C4-2B (cell line): Measurements from ENCODE around the gene MBNL1.

ENCODE experiments used
- ZFX ChIP-seq: fragments of 450-650 bp; IDR thresholded peaks from 2 replicates; pipeline ENCODE4 v1.6.1; 2017
- TF ChIP-seq, protein P1 (sequence below): fragments of 450-650 bp; conservative IDR thresholded peaks from 2 replicates; pipeline ENCODE4 v1.5.1; 2017; ENCODE audit warnings: mild to moderate bottlenecking

DNA sequence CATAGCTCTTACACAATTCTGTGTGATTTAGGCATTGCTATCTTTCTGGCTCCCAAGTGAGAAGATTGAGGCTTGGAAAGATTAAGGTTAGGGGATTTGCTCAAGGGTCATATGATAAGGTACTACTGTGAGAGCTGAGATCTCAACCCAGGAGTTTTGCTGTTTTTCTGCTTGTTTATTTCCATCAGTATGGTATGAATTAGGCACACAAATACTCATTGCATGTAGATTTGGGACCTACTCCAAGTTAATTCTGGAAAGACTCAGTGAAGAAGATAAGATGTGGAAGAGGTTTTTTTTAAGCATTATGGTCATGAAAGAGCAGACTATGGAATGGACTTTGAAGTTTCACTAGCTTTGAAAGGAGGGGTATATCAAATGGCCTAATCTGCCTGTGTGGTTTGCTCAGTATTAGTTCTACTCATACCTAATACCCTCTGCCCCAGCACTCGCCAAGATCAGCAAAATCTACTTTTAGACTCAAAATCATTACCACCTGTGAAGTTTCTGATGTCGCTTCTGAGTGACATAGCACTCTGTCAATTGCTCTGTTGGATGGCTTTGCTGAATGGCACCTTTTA lies 12.5 kb downstream of the MBNL1 start:
- TF ChIP-seq, protein P1, sequence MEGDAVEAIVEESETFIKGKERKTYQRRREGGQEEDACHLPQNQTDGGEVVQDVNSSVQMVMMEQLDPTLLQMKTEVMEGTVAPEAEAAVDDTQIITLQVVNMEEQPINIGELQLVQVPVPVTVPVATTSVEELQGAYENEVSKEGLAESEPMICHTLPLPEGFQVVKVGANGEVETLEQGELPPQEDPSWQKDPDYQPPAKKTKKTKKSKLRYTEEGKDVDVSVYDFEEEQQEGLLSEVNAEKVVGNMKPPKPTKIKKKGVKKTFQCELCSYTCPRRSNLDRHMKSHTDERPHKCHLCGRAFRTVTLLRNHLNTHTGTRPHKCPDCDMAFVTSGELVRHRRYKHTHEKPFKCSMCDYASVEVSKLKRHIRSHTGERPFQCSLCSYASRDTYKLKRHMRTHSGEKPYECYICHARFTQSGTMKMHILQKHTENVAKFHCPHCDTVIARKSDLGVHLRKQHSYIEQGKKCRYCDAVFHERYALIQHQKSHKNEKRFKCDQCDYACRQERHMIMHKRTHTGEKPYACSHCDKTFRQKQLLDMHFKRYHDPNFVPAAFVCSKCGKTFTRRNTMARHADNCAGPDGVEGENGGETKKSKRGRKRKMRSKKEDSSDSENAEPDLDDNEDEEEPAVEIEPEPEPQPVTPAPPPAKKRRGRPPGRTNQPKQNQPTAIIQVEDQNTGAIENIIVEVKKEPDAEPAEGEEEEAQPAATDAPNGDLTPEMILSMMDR = no peak
- TF ChIP-seq ZFX = no peak
